IMR-90 (cell line): ENCODE data around the gene CCR9. TPM values are rescaled to one million over a fixed set of nuclear protein-coding genes. Genes with fewer than 3 reads are reported as not detected.

Experiments used
- ATAC-seq: fragments of 200-7000 bp; cut with Tn5 transposase; 2 replicates; pipeline ENCODE4 v1.9.1; 2020; ENCODE audit warnings: low read depth, mild to moderate bottlenecking, moderate library complexity
- BruUV-seq: library from RNA; stranded (reverse); fragments of 400-500 nt; replicated peaks from 2 replicates; lab custom pipeline; 2021; lab: Mats Ljungman, UMichigan
- CTCF ChIA-PET: fragments of 300-600 bp; formaldehyde crosslinking; extraction: SDS; loops from one replicate; lab custom pipeline; 2021; ENCODE audit warnings: antibody characterized with exemption; lab: Yijun Ruan, JAX
- POLR2A ChIA-PET: fragments of 300-600 bp; sonication (Branson Sonifier 250); formaldehyde crosslinking; loops from one replicate; lab custom pipeline; 2022; ENCODE audit warnings: antibody characterized with exemption; ENCODE audit not compliant: unreplicated experiment; lab: Charles Lee
- DNase-seq: peaks from one replicate; pipeline ENCODE4 v3.0.0; 2013
- H2AFZ ChIP-seq: replicated peaks from 2 replicates; pipeline ENCODE3; 2013; ENCODE audit warnings: low read length, mild to moderate bottlenecking; ENCODE audit not compliant: poor library complexity
- H2AK5ac ChIP-seq: 2 replicates; pipeline ENCODE4 v1.6.1; 2013; ENCODE audit warnings: low read depth, low read length, inconsistent platforms
- H2AK9ac ChIP-seq: replicated peaks from 2 replicates; pipeline ENCODE3; 2013; ENCODE audit warnings: mild to moderate bottlenecking, low read depth, low read length, moderate library complexity; ENCODE audit not compliant: poor library complexity
- H2BK120ac ChIP-seq: 2 replicates; pipeline ENCODE4 v1.6.1; 2013; ENCODE audit warnings: low read depth, low read length, inconsistent platforms
- H2BK15ac ChIP-seq: 3 replicates; pipeline ENCODE4 v1.6.1; 2013; ENCODE audit warnings: low read depth, low read length, inconsistent platforms
- H2BK20ac ChIP-seq: 2 replicates; pipeline ENCODE4 v1.6.1; 2013; ENCODE audit warnings: low read depth, mild to moderate bottlenecking, inconsistent platforms, low read length, moderate library complexity
- H2BK5ac ChIP-seq: 2 replicates; pipeline ENCODE4 v1.6.1; 2013; ENCODE audit warnings: mild to moderate bottlenecking, low read depth, low read length, inconsistent platforms; ENCODE audit not compliant: poor library complexity, severe bottlenecking
- H3K14ac ChIP-seq: replicated peaks from 2 replicates; pipeline ENCODE4 v1.6.1; 2013; ENCODE audit warnings: low read depth, low read length, inconsistent platforms
- H3K18ac ChIP-seq: 2 replicates; pipeline ENCODE4 v1.6.1; 2013; ENCODE audit warnings: low read depth, low read length, control low read depth
- H3K23ac ChIP-seq: 2 replicates; pipeline ENCODE4 v1.6.1; 2013; ENCODE audit warnings: low read depth, low read length, inconsistent platforms
- H3K27ac ChIP-seq: 2 replicates; pipeline ENCODE4 v1.5.1; 2013; ENCODE audit warnings: mild to moderate bottlenecking, control low read depth, low read length; ENCODE audit not compliant: insufficient read depth
- H3K27me3 ChIP-seq: 2 replicates; pipeline ENCODE4 v1.6.1; 2013; ENCODE audit warnings: low read length; ENCODE audit not compliant: control insufficient read depth, insufficient read depth
- H3K36me3 ChIP-seq: 2 replicates; pipeline ENCODE4 v1.6.1; 2013; ENCODE audit warnings: low read length, mixed read lengths; ENCODE audit not compliant: control insufficient read depth, insufficient read depth
- H3K4ac ChIP-seq: 2 replicates; pipeline ENCODE4 v1.6.1; 2013; ENCODE audit warnings: low read depth, low read length, inconsistent platforms
- H3K4me1 ChIP-seq: 2 replicates; pipeline ENCODE4 v1.6.1; 2013; ENCODE audit warnings: low read length, mixed read lengths; ENCODE audit not compliant: control insufficient read depth, insufficient read depth
- H3K4me2 ChIP-seq: 2 replicates; pipeline ENCODE4 v1.6.1; 2013; ENCODE audit warnings: low read depth, mild to moderate bottlenecking, control low read depth, low read length, moderate library complexity
- H3K4me3 ChIP-seq: 2 replicates; pipeline ENCODE4 v1.5.1; 2013; ENCODE audit warnings: low read depth, mild to moderate bottlenecking, control low read depth, low read length, moderate library complexity; ENCODE audit not compliant: insufficient read depth
- H3K56ac ChIP-seq: 2 replicates; pipeline ENCODE4 v1.6.1; 2013; ENCODE audit warnings: low read length, inconsistent platforms; ENCODE audit not compliant: insufficient read depth; ENCODE audit errors: extremely low read depth
- H3K79me1 ChIP-seq, 2 experiments: 2 replicates each; pipeline ENCODE4 v1.6.1; 2013; ENCODE audit warnings: low read length in 2 of 2, inconsistent platforms in 1 of 2, low read depth in 1 of 2
- H3K9ac ChIP-seq: 2 replicates; pipeline ENCODE4 v1.6.1; 2013; ENCODE audit warnings: low read depth, low read length, control low read depth
- H3K9me1 ChIP-seq: 2 replicates; pipeline ENCODE4 v1.6.1; 2013; ENCODE audit warnings: low read length, inconsistent platforms; ENCODE audit not compliant: insufficient read depth
- H3K9me3 ChIP-seq: 2 replicates; pipeline ENCODE4 v1.6.1; 2013; ENCODE audit warnings: low read length; ENCODE audit not compliant: control insufficient read depth, insufficient read depth
- H4K20me1 ChIP-seq: 2 replicates; pipeline ENCODE4 v1.6.1; 2013; ENCODE audit warnings: low read length, inconsistent platforms; ENCODE audit not compliant: insufficient read depth
- H4K5ac ChIP-seq: 2 replicates; pipeline ENCODE4 v1.6.1; 2013; ENCODE audit warnings: mild to moderate bottlenecking, low read depth, low read length, control low read depth
- H4K8ac ChIP-seq, 2 experiments: 2 replicates each; pipeline ENCODE4 v1.6.1; 2013; ENCODE audit warnings: low read depth in 2 of 2, low read length in 2 of 2, control low read depth in 1 of 2, inconsistent platforms in 1 of 2
- H4K91ac ChIP-seq: 2 replicates; pipeline ENCODE4 v1.6.1; 2013; ENCODE audit warnings: low read depth, low read length, inconsistent platforms; ENCODE audit not compliant: insufficient read depth
- BHLHE40 ChIP-seq: fragments of 150-350 bp; IDR thresholded peaks from 2 replicates; pipeline ENCODE4 v1.6.1; 2016; ENCODE audit warnings: mild to moderate bottlenecking, low read depth, low read length
- CEBPB ChIP-seq: IDR thresholded peaks from 2 replicates; pipeline ENCODE4 v1.6.1; 2012; ENCODE audit warnings: low read depth, low read length, improper control_type of control experiment
- CHD1 ChIP-seq: IDR thresholded peaks from 2 replicates; pipeline ENCODE4 v1.6.1; 2012; ENCODE audit warnings: low read depth, low read length, improper control_type of control experiment
- CTCF ChIP-seq: conservative IDR thresholded peaks from 2 replicates; pipeline ENCODE4 v1.5.1; 2012; ENCODE audit warnings: mild to moderate bottlenecking, low read depth, low read length, improper control_type of control experiment
- ELK1 ChIP-seq: fragments of 150-350 bp; IDR thresholded peaks from 2 replicates; pipeline ENCODE4 v1.6.1; 2016; ENCODE audit warnings: low read depth, mild to moderate bottlenecking, low read length, moderate library complexity, borderline replicate concordance
- FOS ChIP-seq: fragments of 150-350 bp; IDR thresholded peaks from 2 replicates; pipeline ENCODE4 v1.6.1; 2016; ENCODE audit warnings: low read depth, low read length
- MAFK ChIP-seq: IDR thresholded peaks from 2 replicates; pipeline ENCODE4 v1.6.1; 2012; ENCODE audit warnings: low read depth, low read length, improper control_type of control experiment
- MAZ ChIP-seq: IDR thresholded peaks from 2 replicates; pipeline ENCODE4 v1.6.1; 2012; ENCODE audit warnings: low read depth, mild to moderate bottlenecking, low read length, improper control_type of control experiment, moderate library complexity, borderline replicate concordance
- MXI1 ChIP-seq: IDR thresholded peaks from 2 replicates; pipeline ENCODE4 v1.6.1; 2012; ENCODE audit warnings: low read depth, mild to moderate bottlenecking, low read length, moderate library complexity, borderline replicate concordance
- POLR2A ChIP-seq: IDR thresholded peaks from 2 replicates; pipeline ENCODE4 v1.6.1; 2012; ENCODE audit warnings: mild to moderate bottlenecking, low read depth, low read length
- RAD21 ChIP-seq: IDR thresholded peaks from 2 replicates; pipeline ENCODE4 v1.6.1; 2012; ENCODE audit warnings: low read length, improper control_type of control experiment
- RCOR1 ChIP-seq: IDR thresholded peaks from 2 replicates; pipeline ENCODE4 v1.6.1; 2012; ENCODE audit warnings: mild to moderate bottlenecking, low read length, improper control_type of control experiment; ENCODE audit not compliant: insufficient replicate concordance
- RFX5 ChIP-seq: IDR thresholded peaks from 2 replicates; pipeline ENCODE4 v1.8.0; 2012; ENCODE audit warnings: low read depth, mild to moderate bottlenecking, low read length, moderate library complexity
- SMC3 ChIP-seq: fragments of 150-350 bp; IDR thresholded peaks from 2 replicates; pipeline ENCODE4 v1.6.1; 2016; ENCODE audit warnings: low read depth, mild to moderate bottlenecking, antibody characterized with exemption, low read length, moderate library complexity
- USF2 ChIP-seq: fragments of 150-350 bp; IDR thresholded peaks from 2 replicates; pipeline ENCODE4 v1.6.1; 2017; ENCODE audit warnings: mild to moderate bottlenecking, antibody characterized with exemption, low read length, low read depth
- WGBS, 2 experiments: methylation state at CpG; one replicate each; pipeline versions ENCODE4 v1.1.5 to v1.1.7; 2013; ENCODE audit warnings: missing lambda C conversion rate in 2 of 2; ENCODE audit not compliant: insufficient read length in 1 of 2; ENCODE audit errors: extremely low coverage in 2 of 2; 5-methylcytosine and 5-hydroxymethylcytosine counted together
- dilution Hi-C: fragments of 300-500 bp; cut with HindIII; formaldehyde crosslinking; loops from one replicate; pipeline ENCODE4 v1.14.3; 2018; ENCODE audit warnings: low sequenced_read_pairs; ENCODE audit not compliant: unreplicated experiment
- in situ Hi-C: fragments of 300-500 bp; cut with MboI; formaldehyde crosslinking; loops from 3 replicates; pipeline ENCODE4 v1.14.3; 2019; ENCODE audit warnings: low sequenced_read_pairs, inconsistent platforms, mixed read lengths
- intact Hi-C: fragments of 100-400 bp; cut with micrococcal nuclease; formaldehyde crosslinking; loops from 2 replicates; pipeline ENCODE4 v1.10.0; 2022
- polyA plus RNA-seq, 3 experiments: library from polyadenylated mRNA; depleted of rRNA; stranded (reverse); fragments of >200 nt; gene quantifications; 2 replicates each; pipeline ENCODE4 v1.2.3, GENCODE V29; 2012; ENCODE audit warnings: low replicate concordance in 1 of 3
- total RNA-seq: library from RNA; depleted of rRNA; stranded (reverse); fragments of >200 nt; gene quantifications from 2 replicates; pipeline ENCODE4 v1.2.3, GENCODE V29; 2012

The CCR9 gene
- total and polyA plus RNA-seq, 2 of the 4 experiments (the other 2 are of a cell fraction) = not detected

GRCh38 chr3:45940004-45940780 is 53.8 kb downstream of the CCR9 start:
- no peak for DNase-seq
- ATAC-seq = no peak
- Histone ChIP-seq H2AFZ (no peak overlapping the region), H2AK5ac (no peak overlapping the region), H4K20me1 (no peaks in the 10 kb centered on the region), H3K36me3 (peaks cover 10% of the 10 kb centered on the region), H3K9ac (no peak overlapping the region), H2BK120ac (no peak overlapping the region), H3K9me1 (peaks cover 12% of the 10 kb centered on the region; the same call in 1 of the 2 replicates), H3K56ac (no peak overlapping the region), H2BK5ac (no peak overlapping the region), H3K14ac (no peak overlapping the region), H3K27ac (no peak overlapping the region), H3K9me3 (peaks cover 4% of the 10 kb centered on the region; the same call in 1 of the 2 replicates), H3K4ac (no peak overlapping the region), H3K23ac (no peak overlapping the region), H2BK20ac (no peak overlapping the region), H3K79me1 (no peaks in the 10 kb centered on the region), H4K8ac (no peak overlapping the region), H3K4me2 (no peak overlapping the region), H3K18ac (no peak overlapping the region), H3K4me1 (peaks cover 4% of the 10 kb centered on the region), H4K91ac (no peak overlapping the region), H2AK9ac (no peak overlapping the region), H3K4me3 (no peak overlapping the region), H2BK15ac (no peak overlapping the region), H3K27me3 (no peaks in the 10 kb centered on the region), H4K5ac (no peak overlapping the region)
- CTCF ChIA-PET = interaction anchor here (0.6 to 4.0 kb wide), 5 partner anchors 54 to 138 kb away, joined by 3 to 84 read pairs (median 3); no protein-coding TSS in a partner anchor
- WGBS, 2 experiments = 84% methylated on average over 3 of the region's 7 CpGs; no CpG with 5 or more reads in 1 of the 2 experiments
- intact Hi-C loops = no loop called here
- in situ Hi-C loops = loop anchor here (5.0 to 10.0 kb wide), 2 partner anchors 137 to 435 kb away; partner anchors contain the start of gene CCR5
- no TSS peak for BruUV-seq
- POLR2A ChIA-PET = no interaction called here
- dilution Hi-C loops = no loop called here
- no peak for TF ChIP-seq CTCF
- TF ChIP-seq RCOR1 = no peak
- no peak for TF ChIP-seq USF2
- TF ChIP-seq MXI1 = no peak
- no peak for TF ChIP-seq CHD1
- TF ChIP-seq ELK1 = no peak
- no peak for TF ChIP-seq FOS
- no peak for TF ChIP-seq CEBPB
- no peak for TF ChIP-seq POLR2A
- no peak for TF ChIP-seq BHLHE40
- TF ChIP-seq MAFK = no peak
- no peak for TF ChIP-seq MAZ
- no peak for TF ChIP-seq RFX5
- TF ChIP-seq RAD21 = no peak
- no peak for TF ChIP-seq SMC3
